ENCODE results near the gene TOR2A.

DNA sequence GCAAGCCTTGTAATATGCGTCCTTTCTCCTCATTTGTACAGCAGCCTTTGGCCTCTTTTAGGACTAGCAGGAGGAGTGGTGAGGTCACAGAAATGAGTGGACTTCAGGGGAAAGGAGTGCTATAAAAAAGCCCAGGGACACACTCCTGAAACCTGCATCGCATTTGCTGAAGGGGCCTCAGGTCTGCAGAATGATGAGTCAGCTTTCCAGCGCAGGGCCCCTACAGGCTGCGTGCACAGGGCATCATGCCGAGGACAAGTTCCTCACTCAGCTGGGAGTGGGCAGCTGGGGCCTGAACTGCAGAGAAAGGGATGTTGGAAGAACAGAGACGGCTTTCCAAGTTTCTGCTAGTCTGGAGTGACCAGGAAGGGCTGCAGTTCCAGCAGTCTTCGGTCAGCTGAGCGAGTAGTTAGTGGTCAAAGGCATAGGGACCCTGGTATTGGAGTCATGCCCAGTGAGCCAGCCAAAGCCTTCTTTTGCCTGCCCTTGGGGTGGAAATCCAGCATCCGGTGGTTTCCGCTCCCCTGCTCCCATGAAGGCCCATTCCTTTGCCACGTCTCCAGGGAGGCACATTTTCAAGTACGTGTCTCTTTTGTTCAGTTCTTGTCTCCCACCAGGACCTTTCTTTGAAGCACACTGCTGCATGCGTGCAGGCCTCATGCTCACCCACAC is 45.6 kb downstream of the TOR2A start:
- TF ChIP-seq, protein P1, sequence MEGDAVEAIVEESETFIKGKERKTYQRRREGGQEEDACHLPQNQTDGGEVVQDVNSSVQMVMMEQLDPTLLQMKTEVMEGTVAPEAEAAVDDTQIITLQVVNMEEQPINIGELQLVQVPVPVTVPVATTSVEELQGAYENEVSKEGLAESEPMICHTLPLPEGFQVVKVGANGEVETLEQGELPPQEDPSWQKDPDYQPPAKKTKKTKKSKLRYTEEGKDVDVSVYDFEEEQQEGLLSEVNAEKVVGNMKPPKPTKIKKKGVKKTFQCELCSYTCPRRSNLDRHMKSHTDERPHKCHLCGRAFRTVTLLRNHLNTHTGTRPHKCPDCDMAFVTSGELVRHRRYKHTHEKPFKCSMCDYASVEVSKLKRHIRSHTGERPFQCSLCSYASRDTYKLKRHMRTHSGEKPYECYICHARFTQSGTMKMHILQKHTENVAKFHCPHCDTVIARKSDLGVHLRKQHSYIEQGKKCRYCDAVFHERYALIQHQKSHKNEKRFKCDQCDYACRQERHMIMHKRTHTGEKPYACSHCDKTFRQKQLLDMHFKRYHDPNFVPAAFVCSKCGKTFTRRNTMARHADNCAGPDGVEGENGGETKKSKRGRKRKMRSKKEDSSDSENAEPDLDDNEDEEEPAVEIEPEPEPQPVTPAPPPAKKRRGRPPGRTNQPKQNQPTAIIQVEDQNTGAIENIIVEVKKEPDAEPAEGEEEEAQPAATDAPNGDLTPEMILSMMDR (IDR thresholded peaks at IDR 0.05) = no peak
- no peak for TF ChIP-seq POLR2A (IDR thresholded peaks at IDR 0.05)

Data from thyroid gland (tissue), 4 donors.